Uterus (tissue), 2 donors: ENCODE results near the gene PTPRN.

Experiments used
- CTCF ChIP-seq, 4 experiments: fragments of 200-600 bp in 2 of 4; fragments of 450-650 bp in 2 of 4; sonication (generic) in 2 of 4; IDR thresholded peaks; one replicate each; pipeline ENCODE4 v1.5.1; 2016 to 2019; ENCODE audit warnings: antibody characterized with exemption in 4 of 4, mild to moderate bottlenecking in 2 of 4, moderate library complexity in 1 of 4
- POLR2A ChIP-seq, 2 donors: fragments of 450-650 bp; IDR thresholded peaks; one replicate each; pipeline ENCODE4 v1.6.1; 2016; ENCODE audit warnings: antibody characterized with exemption in 2 of 2, mild to moderate bottlenecking in 1 of 2, moderate library complexity in 1 of 2

GRCh38 chr2:219272995-219273394 lies 36.2 kb downstream of the PTPRN start:
- TF ChIP-seq POLR2A (IDR thresholded peaks at IDR 0.05) (no peak), CTCF (IDR thresholded peaks at IDR 0.05) (no peak)
